Duodenal mucosa (tissue), 2 donors: ENCODE results near the gene TMEM89.

Experiments
- H3K27ac ChIP-seq: one replicate; pipeline ENCODE4 v1.7.0; 2013; ENCODE audit warnings: low read depth, low read length
- H3K27me3 ChIP-seq, 2 donors: one replicate each; pipeline ENCODE4 v1.7.0; 2013; ENCODE audit warnings: low read length in 2 of 2, control low read depth in 1 of 2; ENCODE audit not compliant: insufficient read depth in 2 of 2, control insufficient read depth in 1 of 2
- H3K36me3 ChIP-seq, 2 donors: one replicate each; pipeline ENCODE4 v1.7.0; 2013; ENCODE audit warnings: low read length in 2 of 2, control low read depth in 1 of 2; ENCODE audit not compliant: insufficient read depth in 2 of 2, control insufficient read depth in 1 of 2
- H3K4me1 ChIP-seq, 2 donors: one replicate each; pipeline ENCODE4 v1.7.0; 2013; ENCODE audit warnings: low read length in 2 of 2, control low read depth in 1 of 2; ENCODE audit not compliant: insufficient read depth in 2 of 2, control insufficient read depth in 1 of 2
- H3K4me3 ChIP-seq, 2 donors: one replicate each; pipeline ENCODE4 v1.7.0; 2013; ENCODE audit warnings: low read length in 2 of 2, low read depth in 1 of 2
- H3K9ac ChIP-seq, 2 donors: one replicate each; pipeline ENCODE4 v1.7.0; 2013; ENCODE audit warnings: low read length in 2 of 2, low read depth in 1 of 2
- H3K9me3 ChIP-seq, 2 donors: one replicate each; pipeline ENCODE4 v1.7.0; 2013; ENCODE audit warnings: low read length in 2 of 2, control low read depth in 1 of 2; ENCODE audit not compliant: control insufficient read depth in 1 of 2

The TMEM89 gene

GRCh38 chr3:48591886-48592518 lies 29.6 kb downstream of the TMEM89 start:
- no peak overlapping the region for H3K9ac ChIP-seq
- H3K4me1 ChIP-seq = peaks cover 0 to 15% of the 10 kb centered on the region in 2 donors
- no peaks in the 10 kb centered on the region for H3K36me3 ChIP-seq
- no peaks in the 10 kb centered on the region for H3K9me3 ChIP-seq
- H3K27me3 ChIP-seq = peaks cover 3 to 5% of the 10 kb centered on the region in 2 donors
- H3K27ac ChIP-seq = no peak overlapping the region
- H3K4me3 ChIP-seq = no peak overlapping the region

- Histone ChIP-seq H3K27ac (no peak overlapping the region), H3K27me3 (peaks cover 3 to 5% of the 10 kb centered on the region in 2 donors), H3K36me3 (no peaks in the 10 kb centered on the region), H3K4me1 (peaks cover 0 to 15% of the 10 kb centered on the region in 2 donors), H3K4me3 (no peak overlapping the region), H3K9ac (no peak overlapping the region), H3K9me3 (no peaks in the 10 kb centered on the region)
Measured at GRCh38 chr3:48591436-48591835, 30.1 kb downstream of the TMEM89 start.

- Histone ChIP-seq H3K27ac (no peak overlapping the region), H3K27me3 (peaks cover 0 to 2% of the 10 kb centered on the region in 2 donors), H3K36me3 (no peaks in the 10 kb centered on the region), H3K4me1 (no peaks in the 10 kb centered on the region), H3K9ac (no peak overlapping the region), H3K4me3 (no peak overlapping the region), H3K9me3 (no peaks in the 10 kb centered on the region)
Measured at GRCh38 chr3:48588230-48588629, 33.3 kb downstream of the TMEM89 start.

GRCh38 chr3:48587686-48588085 lies 33.9 kb downstream of the TMEM89 start:
- Histone ChIP-seq H3K9ac (no peak overlapping the region), H3K27me3 (no peaks in the 10 kb centered on the region), H3K4me1 (no peaks in the 10 kb centered on the region), H3K9me3 (no peaks in the 10 kb centered on the region), H3K27ac (no peak overlapping the region), H3K36me3 (no peaks in the 10 kb centered on the region), H3K4me3 (no peak overlapping the region)

GRCh38 chr3:48585411-48585810 lies 36.2 kb downstream of the TMEM89 start:
- no peak overlapping the region for H3K9ac ChIP-seq
- no peaks in the 10 kb centered on the region for H3K4me1 ChIP-seq
- H3K27me3 ChIP-seq = no peaks in the 10 kb centered on the region
- H3K9me3 ChIP-seq = no peaks in the 10 kb centered on the region
- no peaks in the 10 kb centered on the region for H3K36me3 ChIP-seq
- no peak overlapping the region for H3K4me3 ChIP-seq
- H3K27ac ChIP-seq = no peak overlapping the region

- Histone ChIP-seq H3K27me3 (no peaks in the 10 kb centered on the region), H3K9ac (no peak overlapping the region), H3K9me3 (no peaks in the 10 kb centered on the region), H3K4me3 (no peak overlapping the region), H3K36me3 (no peaks in the 10 kb centered on the region), H3K27ac (no peak overlapping the region), H3K4me1 (no peaks in the 10 kb centered on the region)
Measured at GRCh38 chr3:48584836-48585235, 36.7 kb downstream of the TMEM89 start.

- Histone ChIP-seq H3K27me3 (no peaks in the 10 kb centered on the region), H3K27ac (no peak overlapping the region), H3K9ac (no peak overlapping the region), H3K4me1 (no peaks in the 10 kb centered on the region), H3K9me3 (no peaks in the 10 kb centered on the region), H3K36me3 (no peaks in the 10 kb centered on the region), H3K4me3 (no peak overlapping the region)
Measured at GRCh38 chr3:48581621-48582481, 39.7 kb downstream of the TMEM89 start.

- Histone ChIP-seq H3K4me1 (no peaks in the 10 kb centered on the region), H3K36me3 (no peaks in the 10 kb centered on the region), H3K27me3 (no peaks in the 10 kb centered on the region), H3K9me3 (no peaks in the 10 kb centered on the region), H3K4me3 (no peak overlapping the region), H3K9ac (no peak overlapping the region), H3K27ac (no peak overlapping the region)
Measured at GRCh38 chr3:48576647-48577046, 44.9 kb downstream of the TMEM89 start.

GRCh38 chr3:48575366-48575765 lies 46.2 kb downstream of the TMEM89 start:
- H3K36me3 ChIP-seq = no peaks in the 10 kb centered on the region
- H3K9ac ChIP-seq = no peak overlapping the region
- no peak overlapping the region for H3K27ac ChIP-seq
- no peaks in the 10 kb centered on the region for H3K27me3 ChIP-seq
- no peaks in the 10 kb centered on the region for H3K4me1 ChIP-seq
- H3K4me3 ChIP-seq = no peak overlapping the region
- no peaks in the 10 kb centered on the region for H3K9me3 ChIP-seq

GRCh38 chr3:48573973-48574585 lies 47.5 kb downstream of the TMEM89 start:
- Histone ChIP-seq H3K4me3 (no peak overlapping the region), H3K9ac (no peak overlapping the region), H3K27ac (no peak overlapping the region), H3K27me3 (no peaks in the 10 kb centered on the region), H3K9me3 (no peaks in the 10 kb centered on the region), H3K4me1 (no peaks in the 10 kb centered on the region), H3K36me3 (no peaks in the 10 kb centered on the region)
